OCI-LY7 (cell line): ENCODE data around the gene NEB. TPM values are rescaled to one million over a fixed set of nuclear protein-coding genes. Genes with fewer than 3 reads are reported as not detected.

Experiments used
- BruUV-seq: library from RNA; stranded (reverse); fragments of 400-500 nt; replicated peaks from 2 replicates; lab custom pipeline; 2021; lab: Mats Ljungman, UMichigan
- CTCF ChIA-PET: fragments of 300-600 bp; sonication (Branson Sonifier 250); formaldehyde crosslinking; loops from one replicate; lab custom pipeline; 2022; ENCODE audit warnings: antibody characterized with exemption; ENCODE audit not compliant: unreplicated experiment; lab: Charles Lee
- POLR2A ChIA-PET: fragments of 300-600 bp; sonication (Branson Sonifier 250); formaldehyde crosslinking; loops from one replicate; lab custom pipeline; 2022; ENCODE audit warnings: antibody characterized with exemption; lab: Charles Lee
- DNase-seq: peaks from one replicate; pipeline ENCODE4 v3.0.0-alpha.2; 2015; ENCODE audit warnings: low spot score
- H2AFZ ChIP-seq: fragments of 200-600 bp; sonication (generic), shearing (Covaris generic); 2 replicates; pipeline ENCODE4 v1.6.1; 2014; ENCODE audit warnings: mild to moderate bottlenecking, antibody characterized with exemption, low read length, moderate library complexity
- H3K27ac ChIP-seq: fragments of 200-600 bp; sonication (generic); 2 replicates; pipeline ENCODE4 v1.5.1; 2014; ENCODE audit warnings: mixed run types, low read depth, mild to moderate bottlenecking, moderate library complexity, low read length, inconsistent platforms; ENCODE audit not compliant: poor library complexity, severe bottlenecking
- H3K36me3 ChIP-seq: fragments of 200-600 bp; sonication (generic); 2 replicates; pipeline ENCODE4 v1.6.1; 2014; ENCODE audit warnings: mild to moderate bottlenecking, antibody characterized with exemption, low read length, moderate library complexity, mixed read lengths; ENCODE audit not compliant: insufficient read depth
- H3K4me1 ChIP-seq: fragments of 200-600 bp; sonication (generic); 2 replicates; pipeline ENCODE4 v1.5.1; 2014; ENCODE audit warnings: mild to moderate bottlenecking, low read length; ENCODE audit not compliant: insufficient read depth, poor library complexity, severe bottlenecking
- H3K4me2 ChIP-seq: fragments of 200-600 bp; sonication (generic); 2 replicates; pipeline ENCODE4 v1.6.1; 2014; ENCODE audit warnings: mild to moderate bottlenecking, low read length
- H3K4me3 ChIP-seq: fragments of 200-600 bp; sonication (generic); 2 replicates; pipeline ENCODE4 v1.5.1; 2014; ENCODE audit warnings: mild to moderate bottlenecking, low read depth, low read length; ENCODE audit not compliant: poor library complexity, severe bottlenecking
- H3K79me2 ChIP-seq: fragments of 200-600 bp; sonication (generic); 2 replicates; pipeline ENCODE4 v1.6.1; 2016; ENCODE audit warnings: low read depth, mild to moderate bottlenecking, low read length, moderate library complexity, mixed read lengths; ENCODE audit not compliant: insufficient read depth
- H3K9me2 ChIP-seq: fragments of 200-600 bp; sonication (generic); 2 replicates; pipeline ENCODE4 v1.6.1; 2016; ENCODE audit warnings: mild to moderate bottlenecking, low read length, mixed read lengths; ENCODE audit not compliant: insufficient read depth
- H3K9me3 ChIP-seq: fragments of 200-600 bp; sonication (generic); 2 replicates; pipeline ENCODE4 v1.6.1; 2014; ENCODE audit warnings: mild to moderate bottlenecking, mixed run types, low read length, mixed read lengths
- H4K20me1 ChIP-seq: fragments of 200-600 bp; sonication (generic); 2 replicates; pipeline ENCODE4 v1.6.1; 2014; ENCODE audit warnings: mild to moderate bottlenecking, antibody characterized with exemption, low read length, moderate library complexity, mixed read lengths; ENCODE audit not compliant: insufficient read depth
- CTCF ChIP-seq: fragments of 200-600 bp; sonication (generic); conservative IDR thresholded peaks from 2 replicates; pipeline ENCODE4 v1.5.1; 2014; ENCODE audit warnings: mild to moderate bottlenecking, antibody characterized with exemption, low read length, moderate library complexity, mixed read lengths
- EZH2phosphoT487 ChIP-seq: fragments of 200-600 bp; sonication (generic); IDR thresholded peaks from 2 replicates; pipeline ENCODE4 v1.6.1; 2018; ENCODE audit warnings: low read depth, borderline replicate concordance, mild to moderate bottlenecking, mixed run types, antibody characterized with exemption, low read length, moderate library complexity, mixed read lengths
- intact Hi-C: fragments of 100-400 bp; cut with micrococcal nuclease; formaldehyde crosslinking; loops from one replicate; pipeline ENCODE4 v1.10.0; 2022; ENCODE audit not compliant: unreplicated experiment
- total RNA-seq, 2 experiments: library from RNA; depleted of rRNA in 1 of 2; stranded (reverse); fragments of >200 nt in 1 of 2; shearing (Covaris generic) in 1 of 2; gene quantifications; 2 replicates each; pipeline ENCODE4 v1.2.3, GENCODE V29; 2014 to 2022

Gene NEB
- total RNA-seq, 2 experiments from 2014 or later: 0.04 to 0.38 TPM

- no peak overlapping the region for H2AFZ ChIP-seq
- no peaks in the 10 kb centered on the region for H4K20me1 ChIP-seq
- H3K9me2 ChIP-seq: no peaks in the 10 kb centered on the region
- POLR2A ChIA-PET: interaction anchor here (0.5 to 0.9 kb wide), 3 partner anchors 20 to 1463 kb away, joined by 3 to 5 read pairs (median 3); no protein-coding TSS in a partner anchor
- H3K4me3 ChIP-seq: no peak overlapping the region
- intact Hi-C loops: no loop called here
- BruUV-seq: no TSS peak
- TF ChIP-seq CTCF: no peak
- TF ChIP-seq EZH2phosphoT487: no peak
- no peak overlapping the region for H3K27ac ChIP-seq
- DNase-seq: no peak
- H3K36me3 ChIP-seq: no peaks in the 10 kb centered on the region
- H3K4me1 ChIP-seq: no peaks in the 10 kb centered on the region
- H3K79me2 ChIP-seq: no peaks in the 10 kb centered on the region
- CTCF ChIA-PET: no interaction called here
- no peaks in the 10 kb centered on the region for H3K9me3 ChIP-seq
- no peak overlapping the region for H3K4me2 ChIP-seq
These were observed 63.9 kb downstream of the NEB start for GRCh38 chr2:151670346-151670745.

GRCh38 chr2:151669585-151670081 lies 64.6 kb downstream of the NEB start:
- BruUV-seq: no TSS peak
- no peak overlapping the region for H3K4me3 ChIP-seq
- intact Hi-C loops: no loop called here
- H3K79me2 ChIP-seq: no peaks in the 10 kb centered on the region
- ChIA-PET POLR2A (interaction anchor here (0.5 kb wide), 1 partner anchor 1463 kb away, joined by 5 read pairs; no protein-coding TSS in a partner anchor), CTCF (no interaction called here)
- no peaks in the 10 kb centered on the region for H3K36me3 ChIP-seq
- no peak for DNase-seq
- H3K4me1 ChIP-seq: no peaks in the 10 kb centered on the region
- no peaks in the 10 kb centered on the region for H3K9me2 ChIP-seq
- TF ChIP-seq EZH2phosphoT487 (no peak), CTCF (no peak)
- H4K20me1 ChIP-seq: no peaks in the 10 kb centered on the region
- H2AFZ ChIP-seq: no peak overlapping the region
- H3K27ac ChIP-seq: no peak overlapping the region
- H3K4me2 ChIP-seq: no peak overlapping the region
- no peaks in the 10 kb centered on the region for H3K9me3 ChIP-seq

GRCh38 chr2:151668737-151669136 lies 65.5 kb downstream of the NEB start:
- no TSS peak for BruUV-seq
- TF ChIP-seq EZH2phosphoT487: no peak
- TF ChIP-seq CTCF: peak; percentile 47; the same call in 1 of the 2 replicates
- Histone ChIP-seq H3K36me3 (no peaks in the 10 kb centered on the region), H3K9me2 (no peaks in the 10 kb centered on the region), H3K27ac (no peak overlapping the region), H3K9me3 (no peaks in the 10 kb centered on the region), H4K20me1 (no peaks in the 10 kb centered on the region), H3K79me2 (no peaks in the 10 kb centered on the region), H3K4me1 (no peaks in the 10 kb centered on the region), H3K4me2 (no peak overlapping the region), H3K4me3 (no peak overlapping the region), H2AFZ (no peak overlapping the region)
- CTCF ChIA-PET: no interaction called here
- intact Hi-C loops: no loop called here
- no peak for DNase-seq
- POLR2A ChIA-PET: no interaction called here
